H1 (cell line): Measurements from ENCODE around the gene IGFBP6. TPM values are rescaled to one million over a fixed set of nuclear protein-coding genes. Genes with fewer than 3 reads are reported as not detected.

Experiments
- CTCF ChIA-PET: fragments of 300-600 bp; sonication (Branson Sonifier 250); formaldehyde crosslinking; loops from one replicate; lab custom pipeline; 2021; ENCODE audit not compliant: partially characterized antibody; lab: Charles Lee
- POLR2A ChIA-PET: fragments of 300-600 bp; sonication (Branson Sonifier 250); formaldehyde crosslinking; loops from one replicate; lab custom pipeline; 2021; ENCODE audit warnings: inconsistent platforms; ENCODE audit not compliant: partially characterized antibody; lab: Charles Lee
- DNase-seq, 2 experiments: peaks; one replicate each; pipeline versions ENCODE4 v3.0.0 to v3.0.0-alpha.2; 2010 to 2022; ENCODE audit warnings: low spot score in 2 of 2, low read depth in 1 of 2, mixed read lengths in 1 of 2
- FAIRE-seq: peaks from 2 replicates; lab custom pipeline; 2011; peaks lifted over from hg19 to GRCh38; lab: Jason Lieb, UNC
- H2AFZ ChIP-seq: 2 replicates; pipeline ENCODE4 v1.8.1; 2012; ENCODE audit warnings: low read length, inconsistent platforms
- H2AK5ac ChIP-seq: 2 replicates; pipeline ENCODE4 v1.6.1; 2013; ENCODE audit warnings: low read depth, low read length
- H2BK120ac ChIP-seq: replicated peaks from 2 replicates; pipeline ENCODE3; 2013; ENCODE audit warnings: low read depth, low read length, inconsistent platforms
- H2BK12ac ChIP-seq: 2 replicates; pipeline ENCODE4 v1.6.1; 2013; ENCODE audit warnings: low read depth, low read length
- H2BK15ac ChIP-seq: 2 replicates; pipeline ENCODE4 v1.6.1; 2013; ENCODE audit warnings: low read length
- H2BK20ac ChIP-seq: 2 replicates; pipeline ENCODE4 v1.6.1; 2013; ENCODE audit warnings: low read length
- H2BK5ac ChIP-seq: 2 replicates; pipeline ENCODE4 v1.6.1; 2013; ENCODE audit warnings: low read depth, low read length
- H3K14ac ChIP-seq: 2 replicates; pipeline ENCODE4 v1.6.1; 2013; ENCODE audit warnings: inconsistent platforms; ENCODE audit not compliant: insufficient read length
- H3K18ac ChIP-seq: 2 replicates; pipeline ENCODE4 v1.6.1; 2013; ENCODE audit warnings: low read length; ENCODE audit errors: extremely low read depth
- H3K23ac ChIP-seq: 2 replicates; pipeline ENCODE4 v1.6.1; 2013; ENCODE audit warnings: inconsistent platforms; ENCODE audit not compliant: insufficient read length
- H3K23me2 ChIP-seq: 2 replicates; pipeline ENCODE4 v1.6.1; 2013; ENCODE audit warnings: low read depth, low read length
- H3K27ac ChIP-seq: 2 replicates; pipeline ENCODE4 v1.6.1; 2011; ENCODE audit warnings: low read depth, low read length, inconsistent platforms
- H3K27me3 ChIP-seq, 4 experiments: replicated peaks in 1 of 4; 1 replicate in 1 of 4; 2 replicates in 3 of 4; pipeline versions ENCODE4 v1.6.1 to v1.8.1; 2011 to 2013; ENCODE audit warnings: low read length in 3 of 4, mild to moderate bottlenecking in 3 of 4, inconsistent platforms in 2 of 4, mixed read lengths in 2 of 4, moderate library complexity in 1 of 4; ENCODE audit not compliant: control insufficient read depth in 3 of 4, insufficient read depth in 3 of 4; ENCODE audit errors: extremely low read depth in 1 of 4
- H3K36me3 ChIP-seq, 4 experiments: 2 replicates each; pipeline versions ENCODE4 v1.6.1 to v1.8.1; 2011 to 2013; ENCODE audit warnings: mild to moderate bottlenecking in 4 of 4, low read length in 3 of 4, moderate library complexity in 2 of 4, control low read depth in 1 of 4, inconsistent platforms in 1 of 4; ENCODE audit not compliant: insufficient read depth in 4 of 4, control insufficient read depth in 2 of 4
- H3K4ac ChIP-seq: replicated peaks from 2 replicates; pipeline ENCODE3; 2013; ENCODE audit warnings: low read length, low read depth, mixed read lengths, inconsistent platforms; ENCODE audit not compliant: insufficient read length
- H3K4me1 ChIP-seq, 4 experiments: replicated peaks in 1 of 4; 1 replicate in 1 of 4; 2 replicates in 3 of 4; pipeline versions ENCODE4 v1.6.1 to v1.8.1; 2011 to 2013; ENCODE audit warnings: low read length in 3 of 4, inconsistent platforms in 2 of 4, mixed read lengths in 1 of 4; ENCODE audit not compliant: insufficient read depth in 4 of 4, control insufficient read depth in 3 of 4
- H3K4me2 ChIP-seq, 2 experiments: 2 replicates each; pipeline versions ENCODE4 v1.6.1 to v1.8.1; 2011 to 2013; ENCODE audit warnings: low read depth in 2 of 2, low read length in 2 of 2, control low read depth in 1 of 2, inconsistent platforms in 1 of 2, mild to moderate bottlenecking in 1 of 2; ENCODE audit not compliant: insufficient read depth in 1 of 2
- H3K4me3 ChIP-seq, 4 experiments: fragments of 200-600, 300-600 bp in 1 of 4; sonication (generic), shearing (Covaris generic), sonication (Bioruptor Twin) in 1 of 4; 2 replicates each; pipeline versions ENCODE4 v1.5.1 to v1.8.1; 2011 to 2016; ENCODE audit warnings: low read length in 4 of 4, low read depth in 3 of 4, control low read depth in 2 of 4, inconsistent platforms in 2 of 4, mild to moderate bottlenecking in 2 of 4, mixed read lengths in 1 of 4, moderate library complexity in 1 of 4; ENCODE audit not compliant: insufficient read depth in 2 of 4; ENCODE audit errors: extremely low read depth in 1 of 4
- H3K56ac ChIP-seq: replicated peaks from 2 replicates; pipeline ENCODE3; 2013; ENCODE audit warnings: low read depth, mild to moderate bottlenecking, mixed read lengths, low read length, inconsistent platforms; ENCODE audit not compliant: insufficient read length
- H3K79me1 ChIP-seq: 2 replicates; pipeline ENCODE4 v1.6.1; 2013; ENCODE audit warnings: low read depth, low read length, control low read depth
- H3K79me2 ChIP-seq, 2 experiments: 2 replicates each; pipeline versions ENCODE4 v1.6.1 to v1.8.1; 2012 to 2013; ENCODE audit warnings: low read length in 2 of 2, mild to moderate bottlenecking in 2 of 2, inconsistent platforms in 1 of 2; ENCODE audit not compliant: insufficient read depth in 2 of 2, control insufficient read depth in 1 of 2
- H3K9ac ChIP-seq, 4 experiments: replicated peaks in 1 of 4; 1 replicate in 1 of 4; 2 replicates in 3 of 4; pipeline versions ENCODE4 v1.6.1 to v1.8.1; 2011 to 2013; ENCODE audit warnings: low read depth in 3 of 4, low read length in 3 of 4, control low read depth in 2 of 4, mild to moderate bottlenecking in 2 of 4, moderate library complexity in 2 of 4, inconsistent platforms in 1 of 4; ENCODE audit errors: extremely low read depth in 1 of 4
- H3K9me3 ChIP-seq, 2 experiments: 2 replicates each; pipeline versions ENCODE4 v1.6.1 to v1.8.1; 2012 to 2013; ENCODE audit warnings: mild to moderate bottlenecking in 2 of 2, moderate library complexity in 2 of 2, control low read depth in 1 of 2, inconsistent platforms in 1 of 2, low read depth in 1 of 2, low read length in 1 of 2, mixed read lengths in 1 of 2; ENCODE audit not compliant: insufficient read depth in 2 of 2
- H4K20me1 ChIP-seq, 2 experiments: replicated peaks in 1 of 2; 2 replicates each; pipeline versions ENCODE3 to v1.8.1; 2011 to 2013; ENCODE audit warnings: inconsistent platforms in 2 of 2, low read length in 2 of 2, mild to moderate bottlenecking in 1 of 2; ENCODE audit not compliant: insufficient read depth in 2 of 2, control insufficient read depth in 1 of 2
- H4K5ac ChIP-seq: 2 replicates; pipeline ENCODE4 v1.6.1; 2013; ENCODE audit warnings: low read length, low read depth, mixed read lengths, inconsistent platforms; ENCODE audit not compliant: insufficient read length
- H4K8ac ChIP-seq: 2 replicates; pipeline ENCODE4 v1.8.0; 2013; ENCODE audit warnings: mild to moderate bottlenecking, moderate library complexity, low read length, inconsistent platforms; ENCODE audit not compliant: insufficient read depth; ENCODE audit errors: extremely low read depth
- H4K91ac ChIP-seq: replicated peaks from 2 replicates; pipeline ENCODE3; 2013; ENCODE audit warnings: low read length, mixed read lengths, inconsistent platforms; ENCODE audit not compliant: insufficient read length
- CEBPB ChIP-seq: IDR thresholded peaks from 2 replicates; pipeline ENCODE4 v1.6.1; 2012; ENCODE audit warnings: low read depth, low read length
- NRF1 ChIP-seq: IDR thresholded peaks from 2 replicates; pipeline ENCODE4 v1.6.1; 2011; ENCODE audit warnings: mild to moderate bottlenecking, low read depth, low read length, improper control_type of control experiment
- RAD21 ChIP-seq, 2 experiments: IDR thresholded peaks in 1 of 2; conservative IDR thresholded peaks in 1 of 2; 2 replicates each; pipeline ENCODE4 v1.6.1; 2011; ENCODE audit warnings: low read depth in 2 of 2, low read length in 2 of 2, improper control_type of control experiment in 1 of 2, inconsistent platforms in 1 of 2, mild to moderate bottlenecking in 1 of 2, moderate library complexity in 1 of 2
- RBBP5 ChIP-seq: IDR thresholded peaks from 2 replicates; pipeline ENCODE4 v1.7.1; 2012; ENCODE audit warnings: low read depth, mild to moderate bottlenecking, inconsistent platforms, low read length, moderate library complexity, borderline replicate concordance
- SIN3A ChIP-seq, 2 experiments: IDR thresholded peaks in 1 of 2; conservative IDR thresholded peaks in 1 of 2; 2 replicates each; pipeline ENCODE4 v1.6.1; 2011 to 2012; ENCODE audit warnings: low read length in 2 of 2, improper control_type of control experiment in 1 of 2, low read depth in 1 of 2, mild to moderate bottlenecking in 1 of 2
- SIRT6 ChIP-seq: IDR thresholded peaks from one replicate; pipeline ENCODE4 v1.7.1; 2012; ENCODE audit warnings: low read length, inconsistent platforms
- SRF ChIP-seq: IDR thresholded peaks from 2 replicates; pipeline ENCODE4 v1.6.1; 2011; ENCODE audit warnings: mild to moderate bottlenecking, low read depth, low read length, moderate library complexity
- WGBS, 2 experiments: shearing (Covaris generic) in 1 of 2; methylation state at CpG; one replicate each; pipeline versions ENCODE4 v1.1.6 to v1.1.7; 2013 to 2015; ENCODE audit warnings: low lambda C conversion rate in 2 of 2, mixed read lengths in 2 of 2, inconsistent platforms in 1 of 2, low coverage in 1 of 2, missing lambda C conversion rate in 1 of 2; ENCODE audit not compliant: insufficient replicate concordance in 2 of 2, insufficient coverage in 1 of 2, insufficient read length in 1 of 2; ENCODE audit errors: extremely low coverage in 1 of 2, missing lambda C conversion rate in 1 of 2; 5-methylcytosine and 5-hydroxymethylcytosine counted together
- polyA plus RNA-seq, 7 experiments: library from polyadenylated mRNA; depleted of rRNA in 3 of 7; stranded (reverse) in 5 of 7; unstranded in 2 of 7; fragments of >200 nt in 5 of 7; fragments of 200-250 nt in 2 of 7; gene quantifications; 1 replicate in 5 of 7; 2 replicates in 1 of 7; 4 replicates in 1 of 7; pipeline versions ENCODE4 v1.2.1 to v1.2.3, GENCODE V29; 2011 to 2013; ENCODE audit warnings: missing spikeins in 2 of 7, mixed read lengths in 2 of 7
- total RNA-seq: library from RNA; stranded (reverse); fragmentation: NEBNext Ultra II Directional; extraction: Animal tissue kit (Norgen Biotek cat#: 25700); gene quantifications from 2 replicates; pipeline ENCODE4 v1.2.1, GENCODE V29; 2021

Gene IGFBP6
- total and polyA plus RNA-seq, 2 of the 8 experiments (the other 6 are each of a cell fraction or from before 2014, with no cell fraction given): 13.7 to 14.7 TPM

GRCh38 chr12:53122961-53123468, 25.5 kb downstream of the IGFBP6 start:
- Histone ChIP-seq H4K5ac (no peak overlapping the region), H3K23me2 (0 out of 2 replicates have a peak, but pooled peaks cover 3% of the 10 kb centered on the region), H3K4me1 (no peaks in the 10 kb centered on the region), H2BK120ac (no peak overlapping the region), H3K14ac (no peak overlapping the region), H3K4me2 (no peak overlapping the region), H3K9me3 (no peaks in the 10 kb centered on the region), H3K56ac (no peak overlapping the region), H4K91ac (no peak overlapping the region), H3K27me3 (no peaks in the 10 kb centered on the region), H3K79me1 (no peaks in the 10 kb centered on the region)
- DNase-seq: peak in 1 of 2 experiments; percentile 35
- no peak for TF ChIP-seq RBBP5
- TF ChIP-seq SIRT6: no peak
- TF ChIP-seq CEBPB: no peak
- TF ChIP-seq SIN3A (conservative IDR thresholded peaks at IDR 0.05 in 1 of 2, IDR thresholded peaks at IDR 0.05 in 1 of 2; ENCODE audit: low read depth in 1 of 2, low read length in 2 of 2): no peak
- no peak for TF ChIP-seq RAD21 (IDR thresholded peaks at IDR 0.05 in 1 of 2, conservative IDR thresholded peaks at IDR 0.05 in 1 of 2; ENCODE audit: low read depth in 2 of 2, low read length in 2 of 2)
- TF ChIP-seq SRF: no peak
- TF ChIP-seq NRF1: no peak
- TF ChIP-seq, all 59 proteins: peak for 0
- POLR2A ChIA-PET: no interaction called here
- H2AFZ ChIP-seq: no peak overlapping the region
- FAIRE-seq: no peak
- H3K9ac ChIP-seq: no peak overlapping the region
- H3K79me2 ChIP-seq: no peaks in the 10 kb centered on the region
- no peak overlapping the region for H2BK12ac ChIP-seq
- no peaks in the 10 kb centered on the region for H3K36me3 ChIP-seq
- no peak overlapping the region for H4K8ac ChIP-seq
- H2BK15ac ChIP-seq: no peak overlapping the region
- no peak overlapping the region for H2AK5ac ChIP-seq
- CTCF ChIA-PET: interaction anchor here (2.3 kb wide), 1 partner anchor 57 kb away, joined by 7 read pairs; no protein-coding TSS in a partner anchor
- 91% methylated on average over 5 of the region's 10 CpGs; no CpG with 5 or more reads in 1 of the 2 experiments for WGBS, 2 experiments
- no peak overlapping the region for H3K4ac ChIP-seq
- H3K4me3 ChIP-seq: no peak overlapping the region
- H3K23ac ChIP-seq: no peak overlapping the region
- no peak overlapping the region for H2BK5ac ChIP-seq
- no peak overlapping the region for H3K27ac ChIP-seq
- no peak overlapping the region for H3K18ac ChIP-seq
- no peaks in the 10 kb centered on the region for H4K20me1 ChIP-seq
- H2BK20ac ChIP-seq: no peak overlapping the region
